DND-41 (cell line): Measurements from ENCODE around the gene GGTA1.

Source experiments
- EZH2 ChIP-seq: IDR thresholded peaks from 3 replicates; pipeline ENCODE4 v1.6.1; 2012; ENCODE audit warnings: borderline replicate concordance, low read depth, mild to moderate bottlenecking, moderate library complexity, low read length, inconsistent platforms; ENCODE audit not compliant: severe bottlenecking
- TF ChIP-seq, protein P1 (sequence below): IDR thresholded peaks from 2 replicates; pipeline ENCODE4 v1.5.1; 2012; ENCODE audit warnings: borderline replicate concordance, low read length, moderate library complexity, mild to moderate bottlenecking; ENCODE audit not compliant: poor library complexity, severe bottlenecking; ENCODE audit errors: extremely low read depth

DNA sequence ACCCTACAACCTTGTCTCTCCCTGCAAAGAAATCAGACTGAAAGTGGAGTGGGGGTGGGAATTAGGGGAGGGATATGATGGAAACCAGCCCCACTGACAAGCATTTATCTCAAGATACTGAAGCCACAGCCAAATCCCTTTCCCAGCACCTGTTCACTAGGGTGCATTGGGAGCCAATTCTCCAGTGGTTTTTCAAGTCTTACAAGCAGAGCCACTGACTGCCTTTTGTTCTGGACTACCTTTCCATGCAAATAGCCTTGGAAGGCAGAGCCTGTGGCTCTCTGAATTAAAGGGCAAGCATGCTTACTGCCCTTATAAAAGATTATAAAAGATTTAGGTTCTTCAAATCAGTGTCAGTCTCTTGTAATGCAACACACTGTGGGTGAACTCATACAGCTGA lies 8.8 kb upstream of the GGTA1 start:
- TF ChIP-seq, protein P1, sequence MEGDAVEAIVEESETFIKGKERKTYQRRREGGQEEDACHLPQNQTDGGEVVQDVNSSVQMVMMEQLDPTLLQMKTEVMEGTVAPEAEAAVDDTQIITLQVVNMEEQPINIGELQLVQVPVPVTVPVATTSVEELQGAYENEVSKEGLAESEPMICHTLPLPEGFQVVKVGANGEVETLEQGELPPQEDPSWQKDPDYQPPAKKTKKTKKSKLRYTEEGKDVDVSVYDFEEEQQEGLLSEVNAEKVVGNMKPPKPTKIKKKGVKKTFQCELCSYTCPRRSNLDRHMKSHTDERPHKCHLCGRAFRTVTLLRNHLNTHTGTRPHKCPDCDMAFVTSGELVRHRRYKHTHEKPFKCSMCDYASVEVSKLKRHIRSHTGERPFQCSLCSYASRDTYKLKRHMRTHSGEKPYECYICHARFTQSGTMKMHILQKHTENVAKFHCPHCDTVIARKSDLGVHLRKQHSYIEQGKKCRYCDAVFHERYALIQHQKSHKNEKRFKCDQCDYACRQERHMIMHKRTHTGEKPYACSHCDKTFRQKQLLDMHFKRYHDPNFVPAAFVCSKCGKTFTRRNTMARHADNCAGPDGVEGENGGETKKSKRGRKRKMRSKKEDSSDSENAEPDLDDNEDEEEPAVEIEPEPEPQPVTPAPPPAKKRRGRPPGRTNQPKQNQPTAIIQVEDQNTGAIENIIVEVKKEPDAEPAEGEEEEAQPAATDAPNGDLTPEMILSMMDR: no peak
- TF ChIP-seq EZH2: no peak
